PC-9 (cell line): ENCODE data around the gene SCAP. TPM values are rescaled to one million over a fixed set of nuclear protein-coding genes. Genes with fewer than 3 reads are reported as not detected.

ENCODE experiments used
- BruUV-seq: library from RNA; stranded (reverse); fragments of 400-500 nt; replicated peaks from 2 replicates; lab custom pipeline; 2021; lab: Mats Ljungman, UMichigan
- CTCF ChIA-PET: fragments of 300-600 bp; sonication (Branson Sonifier 250); formaldehyde crosslinking; loops from one replicate; lab custom pipeline; 2022; ENCODE audit warnings: antibody characterized with exemption; lab: Charles Lee
- POLR2A ChIA-PET: fragments of 300-600 bp; sonication (Branson Sonifier 250); formaldehyde crosslinking; loops from one replicate; lab custom pipeline; 2022; ENCODE audit warnings: antibody characterized with exemption; ENCODE audit not compliant: unreplicated experiment; lab: Charles Lee
- DNase-seq, 2 experiments: peaks; one replicate each; pipeline versions ENCODE4 v3.0.0 to v3.0.0-alpha.2; 2015 to 2022; ENCODE audit warnings: mixed read lengths in 1 of 2
- H2AFZ ChIP-seq: fragments of 200-600 bp; sonication (generic); 2 replicates; pipeline ENCODE4 v1.8.1; 2017; ENCODE audit warnings: antibody characterized with exemption
- H3F3A ChIP-seq: fragments of 200-600 bp; sonication (generic); 2 replicates; pipeline ENCODE4 v1.8.1; 2017; ENCODE audit warnings: antibody characterized with exemption, mild to moderate bottlenecking, low read depth; ENCODE audit not compliant: insufficient read depth
- H3K27ac ChIP-seq: fragments of 200-600 bp; sonication (generic); 2 replicates; pipeline ENCODE4 v1.6.1; 2016; ENCODE audit warnings: mixed run types
- H3K27me3 ChIP-seq: fragments of 200-600 bp; sonication (generic); 2 replicates; pipeline ENCODE4 v1.6.1; 2016; ENCODE audit warnings: low read depth, mixed run types; ENCODE audit not compliant: insufficient read depth
- H3K36me3 ChIP-seq: fragments of 200-600 bp; sonication (generic); 2 replicates; pipeline ENCODE4 v1.6.1; 2016; ENCODE audit warnings: low read depth, mixed run types
- H3K4me1 ChIP-seq: fragments of 200-600 bp; sonication (generic); replicated peaks from 2 replicates; pipeline ENCODE4 v1.6.1; 2016; ENCODE audit warnings: mixed run types; ENCODE audit not compliant: insufficient read depth
- H3K4me2 ChIP-seq: fragments of 200-600 bp; sonication (generic); 2 replicates; pipeline ENCODE4 v1.6.1; 2017; ENCODE audit warnings: mixed run types
- H3K4me3 ChIP-seq: fragments of 200-600 bp; sonication (generic); 2 replicates; pipeline ENCODE4 v1.6.1; 2016; ENCODE audit warnings: mixed run types
- H3K79me2 ChIP-seq: fragments of 200-600 bp; sonication (generic); 2 replicates; pipeline ENCODE4 v1.6.1; 2017; ENCODE audit warnings: low read depth, mixed run types
- H3K9me2 ChIP-seq: fragments of 200-600 bp; sonication (generic); 2 replicates; pipeline ENCODE4 v1.8.1; 2017; ENCODE audit warnings: mild to moderate bottlenecking; ENCODE audit not compliant: insufficient read depth
- H3K9me3 ChIP-seq: fragments of 200-600 bp; sonication (generic); 2 replicates; pipeline ENCODE4 v1.8.1; 2016; ENCODE audit warnings: low read depth; ENCODE audit not compliant: insufficient read depth
- H4K20me1 ChIP-seq: fragments of 200-600 bp; sonication (generic); 2 replicates; pipeline ENCODE4 v1.8.1; 2017; ENCODE audit not compliant: insufficient read depth
- CTCF ChIP-seq: fragments of 200-600 bp; sonication (generic); conservative IDR thresholded peaks from 2 replicates; pipeline ENCODE4 v1.6.1; 2017; ENCODE audit warnings: mixed run types, antibody characterized with exemption, mild to moderate bottlenecking, moderate library complexity
- EZH2 ChIP-seq: fragments of 200-600 bp; sonication (generic); IDR thresholded peaks from 2 replicates; pipeline ENCODE4 v1.8.0; 2017; ENCODE audit warnings: antibody characterized with exemption, low read depth
- intact Hi-C: fragments of 100-400 bp; cut with micrococcal nuclease; formaldehyde crosslinking; loops from one replicate; pipeline ENCODE4 v1.10.0; 2022; ENCODE audit not compliant: unreplicated experiment
- total RNA-seq: library from RNA; stranded (reverse); gene quantifications from 2 replicates; pipeline ENCODE4 v1.2.3, GENCODE V29; 2021

The SCAP gene
- total RNA-seq, 1 experiment from 2014 or later: 71.5 TPM

- ChIA-PET POLR2A (no interaction called here), CTCF (interaction anchor here (0.6 kb wide), 1 partner anchor 240 kb away, joined by 9 read pairs; no protein-coding TSS in a partner anchor)
- Histone ChIP-seq H3K9me2 (no peaks in the 10 kb centered on the region), H3K4me3 (no peak overlapping the region), H3K4me1 (no peaks in the 10 kb centered on the region), H4K20me1 (no peaks in the 10 kb centered on the region), H3K4me2 (no peak overlapping the region), H3K9me3 (no peaks in the 10 kb centered on the region), H3K79me2 (no peaks in the 10 kb centered on the region), H3F3A (peaks cover 4% of the 10 kb centered on the region; the same call in 1 of the 2 replicates), H3K27ac (no peak overlapping the region), H2AFZ (no peak overlapping the region), H3K36me3 (no peaks in the 10 kb centered on the region), H3K27me3 (no peaks in the 10 kb centered on the region)
- no peak for DNase-seq
- TSS peak; percentile 16 for BruUV-seq
- TF ChIP-seq CTCF (no peak), EZH2 (no peak)
- intact Hi-C loops: no loop called here
Measured at GRCh38 chr3:47412842-47413520, 62.8 kb downstream of the SCAP start.

- H3K9me2 ChIP-seq: no peaks in the 10 kb centered on the region
- no peak overlapping the region for H3K27ac ChIP-seq
- no peak overlapping the region for H2AFZ ChIP-seq
- intact Hi-C loops: no loop called here
- no TSS peak for BruUV-seq
- no peak overlapping the region for H3K4me2 ChIP-seq
- H4K20me1 ChIP-seq: no peaks in the 10 kb centered on the region
- TF ChIP-seq CTCF (no peak), EZH2 (no peak)
- no peaks in the 10 kb centered on the region for H3K36me3 ChIP-seq
- no peaks in the 10 kb centered on the region for H3K79me2 ChIP-seq
- H3F3A ChIP-seq: peaks cover 4% of the 10 kb centered on the region; the same call in 1 of the 2 replicates
- no peaks in the 10 kb centered on the region for H3K9me3 ChIP-seq
- DNase-seq: no peak
- ChIA-PET POLR2A (no interaction called here), CTCF (no interaction called here)
- H3K27me3 ChIP-seq: no peaks in the 10 kb centered on the region
- H3K4me1 ChIP-seq: no peaks in the 10 kb centered on the region
- no peak overlapping the region for H3K4me3 ChIP-seq
Measured at GRCh38 chr3:47412453-47412756, 63.3 kb downstream of the SCAP start.

- Histone ChIP-seq H3K27me3 (no peaks in the 10 kb centered on the region), H3K36me3 (no peaks in the 10 kb centered on the region), H3K4me1 (no peaks in the 10 kb centered on the region), H3K9me3 (no peaks in the 10 kb centered on the region), H2AFZ (no peak overlapping the region), H3K79me2 (no peaks in the 10 kb centered on the region), H3K27ac (no peak overlapping the region), H3K9me2 (no peaks in the 10 kb centered on the region), H3K4me2 (no peak overlapping the region), H3K4me3 (no peak overlapping the region), H3F3A (peaks cover 4% of the 10 kb centered on the region; the same call in 1 of the 2 replicates), H4K20me1 (no peaks in the 10 kb centered on the region)
- POLR2A ChIA-PET: no interaction called here
- TF ChIP-seq CTCF (no peak), EZH2 (no peak)
- BruUV-seq: no TSS peak
- intact Hi-C loops: no loop called here
- DNase-seq: no peak
- CTCF ChIA-PET: no interaction called here
Measured at GRCh38 chr3:47411696-47412452, 63.9 kb downstream of the SCAP start.
